ENCODE measurements around the gene GJB2. TPM values are rescaled to one million over a fixed set of nuclear protein-coding genes. Genes with fewer than 3 reads are reported as not detected.

Gene GJB2
- polyA plus RNA-seq, 3 donors from 2014 or later: not detected

DNA sequence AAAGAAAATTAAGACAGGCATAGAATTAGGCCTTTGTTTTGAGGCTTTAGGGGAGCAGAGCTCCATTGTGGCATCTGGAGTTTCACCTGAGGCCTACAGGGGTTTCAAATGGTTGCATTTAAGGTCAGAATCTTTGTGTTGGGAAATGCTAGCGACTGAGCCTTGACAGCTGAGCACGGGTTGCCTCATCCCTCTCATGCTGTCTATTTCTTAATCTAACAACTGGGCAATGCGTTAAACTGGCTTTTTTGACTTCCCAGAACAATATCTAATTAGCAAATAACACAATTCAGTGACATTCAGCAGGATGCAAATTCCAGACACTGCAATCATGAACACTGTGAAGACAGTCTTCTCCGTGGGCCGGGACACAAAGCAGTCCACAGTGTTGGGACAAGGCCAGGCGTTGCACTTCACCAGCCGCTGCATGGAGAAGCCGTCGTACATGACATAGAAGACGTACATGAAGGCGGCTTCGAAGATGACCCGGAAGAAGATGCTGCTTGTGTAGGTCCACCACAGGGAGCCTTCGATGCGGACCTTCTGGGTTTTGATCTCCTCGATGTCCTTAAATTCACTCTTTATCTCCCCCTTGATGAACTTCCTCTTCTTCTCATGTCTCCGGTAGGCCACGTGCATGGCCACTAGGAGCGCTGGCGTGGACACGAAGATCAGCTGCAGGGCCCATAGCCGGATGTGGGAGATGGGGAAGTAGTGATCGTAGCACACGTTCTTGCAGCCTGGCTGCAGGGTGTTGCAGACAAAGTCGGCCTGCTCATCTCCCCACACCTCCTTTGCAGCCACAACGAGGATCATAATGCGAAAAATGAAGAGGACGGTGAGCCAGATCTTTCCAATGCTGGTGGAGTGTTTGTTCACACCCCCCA lies 3.8 kb downstream of the GJB2 start:
- Mint-ChIP-seq H3K4me3 (no peak overlapping the region), H3K27ac (no peak overlapping the region), H3K9me3 (no peaks in the 10 kb centered on the region), H3K4me1 (peaks cover 12 to 13% of the 10 kb centered on the region in 2 donors), H3K27me3 (ENCODE audit: low read depth in 3 of 3) (peaks cover 3 to 22% (median 12%) of the 10 kb centered on the region in 3 donors), H3K36me3 (no peaks in the 10 kb centered on the region)
- DNase-seq: no peak

DNA sequence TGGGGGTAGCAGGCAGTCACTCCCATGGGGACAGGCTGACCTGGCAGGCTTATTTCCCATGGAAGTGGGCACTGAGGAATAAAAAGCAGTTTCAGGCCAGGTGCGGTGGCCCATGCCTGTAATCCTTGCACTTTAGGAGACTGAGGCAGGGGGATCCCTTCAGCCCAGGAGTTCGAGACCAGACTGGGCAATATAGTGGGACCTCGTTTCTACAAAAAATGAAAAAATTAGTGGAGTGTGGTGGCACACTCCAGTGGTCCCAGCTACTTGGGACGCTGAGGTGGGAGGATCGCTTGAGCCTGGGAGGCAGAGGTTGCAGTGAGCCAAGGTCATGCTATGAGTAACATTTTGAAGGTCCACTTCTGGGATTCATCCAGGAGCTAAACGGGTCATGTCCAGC lies 6.0 kb downstream of the GJB2 start:
- Mint-ChIP-seq H3K9me3 (no peaks in the 10 kb centered on the region), H3K27ac (no peak overlapping the region), H3K4me1 (peaks cover under 1 to 2% of the 10 kb centered on the region in 2 donors), H3K36me3 (no peaks in the 10 kb centered on the region), H3K4me3 (no peak overlapping the region), H3K27me3 (ENCODE audit: low read depth in 3 of 3) (peaks cover 3 to 19% (median 7%) of the 10 kb centered on the region in 3 donors)
- no peak for DNase-seq

DNA sequence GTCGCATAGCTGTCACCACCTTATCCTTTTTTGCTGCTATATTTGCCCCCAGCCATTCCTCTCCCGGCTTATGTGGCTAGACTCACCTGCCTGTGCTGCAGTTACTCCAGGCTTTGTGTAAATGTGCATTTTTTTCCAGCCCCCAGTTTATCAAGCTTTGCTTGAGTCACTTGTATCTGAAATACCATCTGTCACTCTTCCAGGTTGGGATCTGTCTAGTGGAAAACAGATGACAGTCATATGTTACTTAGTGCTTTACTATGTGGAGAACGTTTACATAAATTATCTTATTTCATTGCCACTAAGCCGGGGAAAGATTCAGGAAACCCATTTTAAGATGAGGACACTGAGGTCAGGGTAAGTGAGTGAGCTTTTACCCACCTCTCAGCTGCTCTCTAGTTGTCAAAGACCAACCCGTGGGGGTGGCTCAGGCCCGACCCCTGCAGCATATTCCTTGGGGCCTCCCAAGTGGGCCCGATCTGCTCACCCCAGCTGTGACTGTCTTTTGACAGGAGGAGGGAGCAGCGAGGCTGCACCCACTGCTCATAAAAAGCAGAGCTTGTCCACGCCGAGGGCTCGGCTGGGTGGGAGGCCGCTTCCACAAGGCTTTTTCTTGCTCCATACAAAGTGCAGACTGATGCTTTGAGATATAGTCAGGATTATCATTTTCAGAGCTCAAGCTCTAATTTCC lies 7.2 kb downstream of the GJB2 start:
- no peaks in the 10 kb centered on the region for H3K36me3 Mint-ChIP-seq
- no peak overlapping the region for H3K4me3 Mint-ChIP-seq
- no peak overlapping the region for H3K27ac Mint-ChIP-seq
- no peaks in the 10 kb centered on the region for H3K9me3 Mint-ChIP-seq
- H3K4me1 Mint-ChIP-seq: peaks cover 0 to 2% of the 10 kb centered on the region in 2 donors
- peaks cover 3 to 13% (median 3%) of the 10 kb centered on the region in 3 donors for H3K27me3 Mint-ChIP-seq (ENCODE audit: low read depth in 3 of 3)
- DNase-seq: no peak

DNA sequence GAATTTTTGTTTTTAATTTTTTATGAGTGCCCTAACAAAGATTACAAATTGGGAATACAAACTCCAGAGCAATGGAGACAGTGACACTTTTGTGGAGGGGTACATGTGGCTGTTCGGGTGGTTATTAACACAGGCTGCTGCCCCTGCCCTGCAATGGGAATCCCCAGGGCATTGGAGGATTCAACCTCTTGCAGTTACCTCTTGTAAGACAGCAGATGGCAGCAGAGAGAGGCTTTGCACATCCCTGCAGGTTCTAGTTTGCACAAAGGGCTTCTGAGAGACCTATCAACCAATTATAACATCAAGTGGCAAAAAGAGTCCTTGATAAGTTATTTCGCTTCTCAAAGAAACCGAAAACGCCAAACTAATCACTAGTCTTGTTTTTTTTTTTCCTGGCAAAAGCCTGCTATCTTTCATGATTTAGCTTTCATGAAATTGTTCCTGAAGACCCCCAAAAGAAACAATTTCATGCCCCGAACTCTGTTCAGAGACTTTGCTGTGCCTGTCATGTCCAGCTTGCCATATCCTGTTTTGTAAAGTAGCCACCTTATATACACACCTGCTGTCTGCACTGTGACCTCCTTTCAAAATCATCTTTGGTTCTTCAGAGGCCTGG lies 10.4 kb downstream of the GJB2 start:
- Mint-ChIP-seq H3K4me1 (no peaks in the 10 kb centered on the region), H3K27ac (no peak overlapping the region), H3K36me3 (no peaks in the 10 kb centered on the region), H3K4me3 (no peak overlapping the region), H3K9me3 (no peaks in the 10 kb centered on the region), H3K27me3 (ENCODE audit: low read depth in 3 of 3) (peaks cover 7 to 23% (median 9%) of the 10 kb centered on the region in 3 donors)
- DNase-seq: peak; percentile 33 to 51 (median 46)

DNA sequence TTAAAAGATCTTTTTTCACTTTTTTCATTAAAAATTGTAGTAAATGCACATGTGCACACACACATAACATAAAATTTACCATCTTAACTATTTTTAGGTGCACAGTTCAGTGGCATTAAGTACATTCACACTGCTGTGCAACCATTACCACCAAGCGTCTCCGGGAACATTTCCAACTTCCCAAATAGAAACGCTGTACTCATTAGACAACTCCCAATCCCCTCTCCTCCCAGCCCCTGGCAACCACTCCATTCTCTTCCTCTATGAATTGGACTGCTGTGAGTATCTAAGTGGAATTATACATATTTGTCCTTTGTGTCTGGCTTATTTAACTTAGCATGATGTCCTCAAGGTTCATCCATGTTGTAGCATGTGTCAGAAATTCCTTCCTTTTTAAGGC lies 11.6 kb downstream of the GJB2 start:
- Mint-ChIP-seq H3K36me3 (no peaks in the 10 kb centered on the region), H3K9me3 (no peaks in the 10 kb centered on the region), H3K27ac (no peak overlapping the region), H3K4me3 (no peak overlapping the region), H3K4me1 (no peaks in the 10 kb centered on the region), H3K27me3 (ENCODE audit: low read depth in 3 of 3) (peaks cover 7 to 23% (median 9%) of the 10 kb centered on the region in 3 donors)
- no peak for DNase-seq

DNA sequence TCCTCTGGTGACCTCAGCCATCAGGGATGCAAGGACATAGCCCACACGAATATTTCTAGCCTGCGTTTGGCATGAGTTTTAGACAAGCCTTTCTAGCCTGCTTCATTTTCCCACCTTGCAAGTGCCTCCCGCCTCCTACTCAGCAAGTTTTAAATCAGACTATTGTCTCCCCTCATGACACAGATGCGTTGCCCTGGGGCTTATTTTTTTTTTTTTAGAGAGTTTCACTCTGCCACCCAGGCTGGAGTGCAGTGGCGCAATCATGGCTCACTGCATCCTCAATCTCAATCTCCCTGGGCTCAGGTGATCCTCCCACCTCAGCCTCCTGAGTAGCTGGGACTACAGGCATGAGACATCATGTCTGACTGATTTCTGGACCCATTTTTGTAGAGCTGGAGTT lies 14.6 kb downstream of the GJB2 start:
- no peaks in the 10 kb centered on the region for H3K36me3 Mint-ChIP-seq
- DNase-seq: no peak
- peaks cover 11 to 28% (median 13%) of the 10 kb centered on the region in 3 donors for H3K27me3 Mint-ChIP-seq (ENCODE audit: low read depth in 3 of 3)
- H3K4me1 Mint-ChIP-seq: no peaks in the 10 kb centered on the region
- H3K9me3 Mint-ChIP-seq: no peaks in the 10 kb centered on the region
- H3K27ac Mint-ChIP-seq: no peak overlapping the region
- H3K4me3 Mint-ChIP-seq: no peak overlapping the region

DNA sequence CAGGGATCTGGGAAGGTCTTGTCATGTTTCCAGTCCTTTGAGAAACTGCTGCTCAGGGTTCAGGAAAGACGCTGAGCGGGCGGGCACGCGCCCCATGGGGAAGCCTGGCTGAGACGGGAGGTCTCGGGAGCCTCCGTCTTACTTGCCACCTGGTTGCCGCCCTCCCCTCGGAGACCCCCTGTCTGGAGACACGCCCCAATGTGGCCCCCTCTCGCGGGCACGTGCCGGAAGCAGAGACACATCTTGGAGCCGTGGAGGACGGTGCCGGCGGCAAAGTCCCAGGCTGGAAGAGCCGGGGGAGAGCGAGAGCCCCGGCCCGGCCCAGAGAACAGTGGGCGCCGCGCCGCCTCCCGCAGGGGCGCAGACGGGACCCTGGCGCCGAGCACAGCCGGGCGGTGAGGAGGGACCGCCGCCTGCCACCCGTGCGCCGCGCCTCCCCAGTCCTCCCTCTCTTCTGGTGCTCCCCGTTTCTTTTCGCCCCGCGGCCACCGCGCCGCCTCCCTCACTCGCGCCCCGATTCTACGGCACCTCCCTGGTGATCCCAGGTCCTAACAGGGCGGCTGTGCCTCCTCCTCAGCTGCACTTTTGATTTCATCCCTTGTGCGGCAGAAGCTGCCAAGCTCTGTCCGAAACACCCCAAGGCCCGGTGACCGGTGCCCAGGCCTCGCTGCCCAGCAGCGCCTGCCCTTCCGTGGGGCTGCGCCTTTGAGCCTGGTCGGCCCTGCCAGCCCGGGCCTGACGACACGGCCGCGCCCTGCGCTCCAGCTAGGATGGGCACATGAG lies 15.5 kb downstream of the GJB2 start:
- no peak overlapping the region for H3K27ac Mint-ChIP-seq
- DNase-seq: no peak
- H3K36me3 Mint-ChIP-seq: no peaks in the 10 kb centered on the region
- H3K9me3 Mint-ChIP-seq: no peaks in the 10 kb centered on the region
- no peaks in the 10 kb centered on the region for H3K4me1 Mint-ChIP-seq
- no peak overlapping the region for H3K4me3 Mint-ChIP-seq
- H3K27me3 Mint-ChIP-seq (ENCODE audit: low read depth in 3 of 3): peaks cover 10 to 30% (median 13%) of the 10 kb centered on the region in 3 donors

DNA sequence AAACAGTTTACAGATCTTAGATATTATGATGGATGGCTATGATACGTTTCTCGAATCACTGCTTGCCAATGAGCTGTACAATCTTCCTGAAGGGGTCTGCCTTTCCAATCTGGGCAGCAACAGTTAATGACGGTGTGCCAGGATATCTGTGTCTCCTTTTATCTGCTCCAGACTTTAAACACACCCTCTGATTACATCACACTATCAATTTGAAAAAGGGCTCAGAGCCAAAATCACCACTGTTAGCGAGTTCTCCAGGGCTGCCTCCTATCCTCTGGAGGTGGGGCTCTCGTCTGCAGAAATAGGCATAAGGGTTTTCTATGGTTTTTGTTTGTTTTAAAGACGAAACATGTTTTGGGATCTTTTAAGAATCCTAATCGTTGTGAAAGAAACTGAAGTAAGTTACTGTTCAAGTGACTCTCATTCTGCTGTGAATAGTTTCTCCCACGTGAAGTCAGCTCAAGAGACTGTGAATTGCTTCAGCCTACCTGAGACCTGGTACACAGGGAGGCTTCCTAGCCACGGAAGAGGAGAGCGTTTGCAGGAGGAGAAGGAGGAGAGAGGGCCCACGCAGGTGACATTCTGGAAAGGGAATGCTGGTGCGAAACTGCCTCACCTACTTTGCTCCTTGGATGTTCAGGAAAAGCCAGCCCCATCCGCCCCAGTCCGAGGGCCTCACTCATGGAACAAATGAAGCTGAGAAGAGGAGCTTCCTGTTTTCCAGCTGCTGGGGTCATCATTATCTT lies 16.7 kb downstream of the GJB2 start:
- H3K4me1 Mint-ChIP-seq: no peaks in the 10 kb centered on the region
- H3K9me3 Mint-ChIP-seq: no peaks in the 10 kb centered on the region
- peaks cover 8 to 28% (median 17%) of the 10 kb centered on the region in 3 donors for H3K27me3 Mint-ChIP-seq (ENCODE audit: low read depth in 3 of 3)
- H3K36me3 Mint-ChIP-seq: no peaks in the 10 kb centered on the region
- no peak overlapping the region for H3K4me3 Mint-ChIP-seq
- no peak overlapping the region for H3K27ac Mint-ChIP-seq
- no peak for DNase-seq

DNA sequence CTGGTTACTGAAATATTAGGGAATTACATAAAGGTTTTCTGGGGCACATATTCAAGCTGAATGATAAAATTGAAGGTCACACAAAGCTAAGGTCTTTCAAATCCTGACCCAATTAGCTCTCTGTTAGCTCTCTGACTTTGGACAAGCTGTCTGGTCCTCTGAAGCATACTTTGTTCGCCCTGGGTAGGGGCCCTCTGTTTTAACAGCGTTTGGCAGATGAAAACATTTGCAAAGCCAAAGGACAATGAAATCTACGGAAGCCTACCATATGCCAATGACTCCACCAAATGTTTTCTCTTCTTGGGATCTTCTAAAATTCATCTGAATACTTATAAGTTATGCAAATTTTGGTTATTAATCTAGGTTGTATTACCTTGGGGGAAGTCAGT lies 17.3 kb downstream of the GJB2 start:
- Mint-ChIP-seq H3K9me3 (no peaks in the 10 kb centered on the region), H3K4me3 (no peak overlapping the region), H3K4me1 (no peaks in the 10 kb centered on the region), H3K36me3 (no peaks in the 10 kb centered on the region), H3K27me3 (ENCODE audit: low read depth in 3 of 3) (peaks cover 7 to 24% (median 16%) of the 10 kb centered on the region in 3 donors), H3K27ac (no peak overlapping the region)
- no peak for DNase-seq

DNA sequence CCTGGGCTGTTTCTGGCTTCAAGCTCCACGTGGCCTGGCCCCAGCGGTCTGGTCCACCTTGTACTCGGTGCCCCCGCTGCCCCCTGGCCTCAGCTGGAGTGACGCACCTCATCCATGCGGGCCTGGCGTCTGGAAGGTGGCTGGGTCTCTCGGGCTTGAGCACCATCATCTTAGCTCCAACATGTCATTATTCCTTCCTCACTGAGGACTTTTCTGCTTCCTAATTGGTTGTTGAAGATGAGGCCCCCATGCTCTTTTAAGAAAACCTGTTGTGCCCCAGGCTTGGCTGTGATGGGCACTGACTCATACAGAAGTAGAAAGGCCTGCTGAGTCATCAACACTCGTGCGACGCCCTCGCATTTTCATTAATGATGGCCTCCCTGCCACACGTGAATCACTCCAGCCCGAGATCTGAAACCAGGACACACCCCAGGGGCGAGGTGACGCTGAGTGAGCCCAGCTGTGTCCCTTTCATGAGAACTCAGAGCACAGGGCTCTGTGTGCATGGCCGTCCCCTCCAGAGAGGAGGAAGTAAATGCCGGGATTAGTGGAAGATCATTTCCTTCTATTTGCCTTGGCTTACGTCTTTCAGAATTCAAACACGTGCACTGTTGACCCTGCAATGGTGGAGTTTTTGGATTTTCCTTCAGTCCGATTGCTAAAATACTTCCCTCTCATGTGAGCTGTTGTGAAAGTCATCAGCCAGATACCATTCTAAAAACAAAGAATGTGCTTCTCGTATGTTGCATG lies 17.9 kb downstream of the GJB2 start:
- Mint-ChIP-seq H3K9me3 (no peaks in the 10 kb centered on the region), H3K36me3 (no peaks in the 10 kb centered on the region), H3K4me3 (no peak overlapping the region), H3K27ac (no peak overlapping the region), H3K4me1 (no peaks in the 10 kb centered on the region), H3K27me3 (ENCODE audit: low read depth in 3 of 3) (peaks cover 7 to 24% (median 17%) of the 10 kb centered on the region in 3 donors)
- no peak for DNase-seq

DNA sequence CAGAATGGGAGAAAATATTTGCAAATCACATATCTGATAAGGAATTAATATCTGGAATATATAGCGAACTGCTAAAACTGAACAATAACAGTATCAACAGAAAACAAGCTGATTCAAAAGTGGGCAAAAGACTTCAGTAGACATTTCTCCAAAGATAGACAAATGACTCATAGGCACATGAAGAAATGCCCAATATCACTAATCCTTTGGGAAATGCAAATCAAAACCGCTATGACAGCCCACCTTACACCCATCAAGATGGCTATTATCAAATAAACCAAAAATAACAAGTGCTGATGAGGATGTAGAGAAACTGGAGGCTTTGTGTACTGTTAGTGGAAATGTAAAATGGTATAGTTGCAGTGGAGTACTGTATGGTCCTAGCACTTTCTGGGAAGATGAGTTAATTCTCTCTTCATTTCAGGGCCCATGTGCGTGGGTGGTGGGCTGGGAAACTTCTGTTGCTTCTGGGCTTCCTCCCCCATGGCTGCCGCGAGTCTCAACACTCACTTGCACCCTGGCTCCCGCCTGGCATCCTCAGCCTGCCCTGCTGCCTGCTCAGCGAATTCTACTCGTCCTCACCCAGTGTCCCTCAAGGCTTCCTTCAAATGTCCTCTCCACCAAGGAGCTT lies 19.5 kb downstream of the GJB2 start:
- Mint-ChIP-seq H3K4me3 (no peak overlapping the region), H3K27me3 (ENCODE audit: low read depth in 3 of 3) (peaks cover 4 to 22% (median 12%) of the 10 kb centered on the region in 3 donors), H3K36me3 (no peaks in the 10 kb centered on the region), H3K9me3 (no peaks in the 10 kb centered on the region), H3K4me1 (no peaks in the 10 kb centered on the region), H3K27ac (no peak overlapping the region)
- no peak for DNase-seq

DNA sequence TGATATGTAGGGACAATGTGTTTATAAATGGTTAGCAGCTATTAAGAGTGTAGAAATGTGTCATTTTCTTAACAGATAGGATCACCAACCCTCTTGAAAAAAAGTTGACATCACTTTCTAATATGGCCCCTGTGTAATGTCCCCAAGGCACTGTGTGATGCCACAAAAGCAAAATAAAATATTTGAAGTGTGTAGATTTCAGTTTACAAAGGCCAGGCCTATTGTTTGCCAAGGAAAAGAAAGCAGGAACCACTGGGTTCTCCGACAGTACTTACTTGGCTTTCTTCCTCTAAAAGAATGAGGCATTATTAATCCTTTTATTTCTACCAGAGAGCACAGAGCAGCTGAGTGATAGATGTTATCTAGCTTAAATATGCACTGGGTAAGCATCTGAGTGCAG lies 21.4 kb downstream of the GJB2 start:
- no peaks in the 10 kb centered on the region for H3K4me1 Mint-ChIP-seq
- no peak overlapping the region for H3K4me3 Mint-ChIP-seq
- H3K27me3 Mint-ChIP-seq (ENCODE audit: low read depth in 3 of 3): peaks cover 7 to 25% (median 11%) of the 10 kb centered on the region in 3 donors
- H3K36me3 Mint-ChIP-seq: no peaks in the 10 kb centered on the region
- no peaks in the 10 kb centered on the region for H3K9me3 Mint-ChIP-seq
- no peak overlapping the region for H3K27ac Mint-ChIP-seq
- no peak for DNase-seq

All from immature natural killer cell (primary cell).